ENCODE data around the gene TMEM205. TPM values are rescaled to one million over a fixed set of nuclear protein-coding genes. Genes with fewer than 3 reads are reported as not detected.
"Not testable (repeated sequence)": the region's sequence is repeated elsewhere in the genome, so short reads cannot be mapped to it uniquely, and the experiment has no call there.

Gene TMEM205
- total RNA-seq, 1 experiment from 2014 or later = 363 TPM

DNA sequence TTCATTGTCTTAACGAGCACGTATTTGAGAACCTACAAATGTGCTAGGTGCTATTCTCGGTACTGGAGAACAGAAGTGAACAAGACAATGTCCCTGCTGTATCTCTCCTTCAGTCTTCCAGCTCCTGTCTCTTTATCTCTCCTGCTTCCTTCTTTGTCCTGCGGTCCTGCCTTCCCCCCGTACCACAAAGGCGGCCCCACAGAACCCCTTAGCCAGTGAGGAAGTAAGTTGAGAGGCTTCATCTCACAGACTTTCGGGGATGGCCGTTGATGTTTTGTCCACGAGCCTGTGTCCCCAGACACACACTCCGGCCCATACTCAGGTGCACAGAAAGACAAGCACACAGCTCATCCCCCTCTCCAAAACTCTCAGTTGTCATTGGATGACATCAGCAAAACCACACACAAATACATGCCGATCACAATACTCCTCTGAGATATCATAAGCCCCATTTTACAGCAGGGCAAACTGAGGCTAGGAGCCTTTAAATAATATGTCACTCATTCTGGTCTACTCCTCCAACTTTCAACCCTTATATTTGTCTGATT, 27.9 kb upstream of the TMEM205 start:
- in situ Hi-C loops (cut with HindIII; ENCODE audit: low sequenced_read_pairs) = no loop called here
- DNase-seq (ENCODE audit: low spot score) = no peak

DNA sequence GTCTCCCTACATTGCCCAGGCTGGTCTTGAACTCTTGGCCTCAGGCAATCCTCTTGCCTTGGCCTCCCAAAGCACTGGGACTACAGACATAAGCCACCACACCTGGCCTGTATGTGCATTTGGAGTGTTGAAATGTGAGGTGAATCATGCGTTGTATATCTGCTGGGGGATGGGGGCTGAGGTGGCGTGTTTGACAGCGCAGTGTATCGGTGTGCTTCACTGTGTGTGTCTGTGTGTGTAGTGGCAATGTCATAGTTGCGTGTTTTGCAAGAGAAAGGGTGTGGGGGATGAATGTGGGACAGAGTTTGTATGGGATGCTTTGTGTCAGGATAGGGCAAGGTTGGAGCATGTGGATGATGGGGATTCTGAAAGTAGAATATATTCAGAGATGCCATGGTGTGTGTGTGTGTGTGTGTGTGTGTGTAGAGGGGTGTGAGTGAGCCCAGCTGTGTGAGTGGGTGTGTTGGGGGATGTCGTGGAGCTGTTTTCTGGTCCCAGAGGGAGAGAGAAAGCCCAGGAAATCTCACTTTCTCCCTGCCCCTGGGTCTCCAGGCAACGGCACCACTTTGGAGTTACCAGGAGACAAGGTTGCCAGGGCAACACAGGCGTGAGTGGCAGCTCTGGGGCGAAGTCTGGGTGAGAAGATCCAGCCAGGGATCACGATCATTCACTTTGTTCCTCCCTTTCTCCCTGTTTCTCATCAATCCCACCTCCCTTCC, 27.3 kb upstream of the TMEM205 start:
- in situ Hi-C loops (cut with HindIII; ENCODE audit: low sequenced_read_pairs) = no loop called here
- peak; percentile 81 for DNase-seq (ENCODE audit: low spot score)

DNA sequence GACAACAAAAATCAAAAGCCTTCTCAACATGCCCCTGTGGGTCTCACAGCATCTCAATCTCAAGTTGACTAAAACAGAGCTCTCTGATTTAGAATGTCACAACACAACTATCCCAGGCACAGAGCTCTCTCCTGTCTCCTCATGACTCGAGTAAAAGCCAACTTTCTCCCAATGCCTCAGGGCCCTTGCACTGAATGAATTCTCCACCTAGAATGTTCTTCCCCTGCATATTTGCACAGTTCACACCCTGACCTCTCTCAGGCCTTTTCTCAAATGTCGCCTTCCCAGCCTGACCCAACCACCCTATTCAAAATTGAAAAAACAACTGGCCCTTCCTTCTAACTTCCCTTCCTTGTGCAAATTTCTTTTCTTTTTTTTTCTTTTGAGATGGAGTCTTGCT, 24.7 kb upstream of the TMEM205 start:
- in situ Hi-C loops (cut with HindIII; ENCODE audit: low sequenced_read_pairs) = no loop called here
- DNase-seq (ENCODE audit: low spot score) = no peak

- DNase-seq (ENCODE audit: low spot score) = no peak
- in situ Hi-C loops (cut with HindIII; ENCODE audit: low sequenced_read_pairs) = no loop called here
Measured at GRCh38 chr19:11367528-11367927, 21.5 kb upstream of the TMEM205 start.

GRCh38 chr19:11365557-11366117, 19.6 kb upstream of the TMEM205 start:
- in situ Hi-C loops (cut with HindIII; ENCODE audit: low sequenced_read_pairs) = no loop called here
- DNase-seq (ENCODE audit: low spot score) = no peak

- in situ Hi-C loops (cut with HindIII; ENCODE audit: low sequenced_read_pairs) = no loop called here
- DNase-seq (ENCODE audit: low spot score) = no peak
Measured at GRCh38 chr19:11364935-11365334, 18.9 kb upstream of the TMEM205 start.

- in situ Hi-C loops (cut with HindIII; ENCODE audit: low sequenced_read_pairs) = no loop called here
- DNase-seq (ENCODE audit: low spot score) = no peak
Measured at GRCh38 chr19:11364296-11364904, 18.3 kb upstream of the TMEM205 start.

DNA sequence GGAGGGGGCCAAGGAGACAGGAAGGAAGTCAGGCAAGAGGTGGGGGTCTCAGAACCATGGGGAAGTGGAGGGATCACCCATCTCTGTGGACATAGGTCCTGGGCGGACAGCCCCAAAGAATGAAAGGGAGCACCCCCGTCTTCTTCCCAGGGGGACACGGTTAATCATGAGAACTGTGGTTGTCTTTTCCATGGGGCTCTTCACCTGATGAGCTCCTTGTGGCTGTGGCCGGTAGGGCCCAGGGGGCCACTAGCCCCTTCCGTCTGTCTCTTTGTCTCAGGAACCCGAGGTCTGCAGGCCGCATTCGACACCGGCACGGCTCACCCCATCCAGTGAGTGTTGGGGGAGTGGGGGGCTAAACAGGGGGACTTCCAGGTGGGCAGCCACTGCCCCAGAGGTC, 17.8 kb upstream of the TMEM205 start:
- in situ Hi-C loops (cut with HindIII; ENCODE audit: low sequenced_read_pairs) = no loop called here
- no peak for DNase-seq (ENCODE audit: low spot score)

- in situ Hi-C loops (cut with HindIII; ENCODE audit: low sequenced_read_pairs) = no loop called here
- DNase-seq (ENCODE audit: low spot score) = no peak
Measured at GRCh38 chr19:11361771-11362731, 16.0 kb upstream of the TMEM205 start.

DNA sequence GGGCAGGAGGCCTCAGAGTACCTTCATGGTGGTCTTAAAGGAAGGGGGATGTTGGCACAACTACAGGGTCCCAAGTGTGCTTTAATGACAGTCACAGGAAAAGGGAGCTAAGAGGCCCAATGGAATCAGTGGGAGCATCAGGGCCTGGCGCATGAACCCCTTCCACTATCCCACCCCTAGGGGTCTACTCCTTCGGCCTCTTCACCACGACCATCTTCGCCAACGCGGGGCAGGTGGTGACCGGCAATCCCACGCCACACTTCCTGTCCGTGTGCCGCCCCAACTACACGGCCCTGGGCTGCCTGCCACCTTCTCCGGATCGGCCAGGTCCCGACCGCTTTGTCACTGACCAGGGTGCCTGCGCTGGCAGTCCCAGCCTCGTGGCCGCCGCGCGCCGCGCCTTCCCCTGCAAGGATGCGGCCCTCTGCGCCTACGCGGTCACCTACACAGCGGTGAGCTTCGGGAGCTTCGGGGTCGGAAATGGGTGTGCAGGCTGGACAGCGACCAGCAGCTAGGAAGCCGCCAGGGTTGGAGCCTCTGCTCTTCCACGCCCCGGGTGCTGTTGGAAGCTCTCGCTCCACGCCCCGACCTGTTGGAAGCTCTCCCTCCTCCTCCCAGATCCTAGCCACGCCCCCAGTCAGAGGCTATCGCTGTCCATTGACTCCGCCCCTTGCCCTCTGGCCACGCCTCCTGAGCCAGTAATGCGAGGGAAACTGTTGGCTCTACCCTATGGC, 15.1 kb upstream of the TMEM205 start:
- DNase-seq (ENCODE audit: low spot score) = no peak

DNA sequence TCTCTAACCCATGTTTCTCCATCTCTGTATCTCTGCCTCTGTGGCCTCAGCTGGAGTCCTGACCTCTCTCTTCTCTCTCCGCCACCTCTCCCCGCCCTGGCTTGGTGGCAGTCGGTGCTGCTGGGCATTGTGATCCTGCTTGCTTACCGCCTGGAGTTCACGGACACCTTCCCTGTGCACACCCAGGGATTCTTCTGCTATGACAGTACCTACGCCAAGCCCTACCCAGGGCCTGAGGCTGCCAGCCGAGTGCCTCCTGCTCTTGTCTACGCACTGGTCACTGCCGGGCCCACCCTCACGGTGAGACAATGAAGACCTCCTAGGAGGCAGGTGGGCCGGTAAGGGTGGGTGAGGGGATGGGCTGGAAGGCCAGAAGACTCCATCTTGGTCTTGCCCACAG, 13.4 kb upstream of the TMEM205 start:
- DNase-seq (ENCODE audit: low spot score) = no peak
- in situ Hi-C loops (cut with HindIII; ENCODE audit: low sequenced_read_pairs) = no loop called here

More for the DNA sequence above, 15.1 kb upstream of the TMEM205 start:
- in situ Hi-C loops (cut with HindIII; ENCODE audit: low sequenced_read_pairs) = no loop called here

- DNase-seq (ENCODE audit: low spot score) = no peak
- in situ Hi-C loops (cut with HindIII; ENCODE audit: low sequenced_read_pairs) = no loop called here
Measured at GRCh38 chr19:11356676-11357550, 10.8 kb upstream of the TMEM205 start.

DNA sequence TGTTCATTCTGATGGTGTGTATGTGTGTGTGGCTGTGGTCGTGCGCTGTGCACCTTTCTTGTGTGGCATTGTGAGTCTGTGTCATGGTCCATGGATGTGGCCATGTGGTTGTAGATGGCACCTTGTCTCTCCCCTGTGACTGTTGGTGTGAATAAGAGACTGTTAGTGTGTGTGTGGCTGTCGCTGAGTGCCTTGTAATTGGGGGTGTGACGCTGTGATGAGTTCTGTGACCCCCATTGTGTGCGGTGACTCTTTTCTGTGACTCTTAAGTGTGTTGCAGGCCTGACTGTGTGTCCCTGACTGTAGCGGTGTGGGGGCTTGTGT, 10.0 kb upstream of the TMEM205 start:
- in situ Hi-C loops (cut with HindIII; ENCODE audit: low sequenced_read_pairs) = no loop called here
- no peak for DNase-seq (ENCODE audit: low spot score)

- DNase-seq (ENCODE audit: low spot score) = peak; percentile 95
- in situ Hi-C loops (cut with HindIII; ENCODE audit: low sequenced_read_pairs) = no loop called here
Measured at GRCh38 chr19:11355160-11356073, 9.3 kb upstream of the TMEM205 start, which contains the start of gene PLPPR2. PLPPR2 (plus strand) TSS chr19:11355432; CDS start chr19:11357674, 2,242 bp downstream.

DNA sequence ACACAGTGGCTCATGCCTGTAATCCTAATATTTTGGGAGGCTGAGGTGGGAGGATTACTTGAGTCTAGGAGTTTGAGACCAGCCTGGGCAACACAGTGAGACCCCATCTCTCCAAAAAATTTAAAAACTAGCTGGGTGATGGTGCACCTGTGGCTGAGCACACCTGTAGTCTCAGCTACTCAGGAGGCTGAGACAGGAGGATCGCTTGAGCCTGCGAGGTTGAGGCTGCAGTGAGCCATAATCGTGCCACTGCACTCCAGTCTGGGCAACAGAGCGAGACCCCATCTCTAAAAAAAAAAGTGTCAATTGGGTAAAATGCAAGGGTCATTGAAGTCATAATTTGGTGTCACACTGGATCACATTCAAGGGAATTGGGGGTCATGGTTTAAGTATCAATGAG, 8.0 kb upstream of the TMEM205 start:
- in situ Hi-C loops (cut with HindIII; ENCODE audit: low sequenced_read_pairs); DNase-seq (ENCODE audit: low spot score): not testable (repeated sequence)

GRCh38 chr19:11349171-11349570, 3.1 kb upstream of the TMEM205 start:
- DNase-seq (ENCODE audit: low spot score) = no peak
- in situ Hi-C loops (cut with HindIII; ENCODE audit: low sequenced_read_pairs) = no loop called here

DNA sequence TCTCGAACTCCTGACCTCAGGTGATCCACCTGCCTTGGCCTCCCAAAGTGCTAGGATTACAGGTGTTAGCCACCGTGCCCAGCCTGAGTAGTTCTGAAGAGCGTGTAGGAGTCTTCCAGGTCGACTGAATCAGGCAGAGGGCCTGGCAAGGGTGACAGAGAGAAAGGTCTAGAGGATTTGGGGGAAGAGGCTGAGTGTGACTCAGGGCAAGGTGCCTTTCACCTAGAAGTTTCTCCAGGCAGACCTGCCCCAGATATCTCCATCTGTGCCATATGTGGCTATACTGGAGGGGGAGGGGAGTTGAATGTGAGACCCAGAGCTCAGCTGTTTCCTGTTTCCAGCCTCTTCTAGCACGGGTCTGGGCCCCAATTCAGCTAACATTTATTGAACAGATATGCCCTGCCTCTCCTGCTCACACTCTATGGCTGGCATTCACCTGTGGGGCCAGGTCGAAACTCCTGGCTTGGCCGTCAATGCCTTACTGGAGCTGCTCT, 1.5 kb upstream of the TMEM205 start:
- in situ Hi-C loops (cut with HindIII; ENCODE audit: low sequenced_read_pairs) = no loop called here
- no peak for DNase-seq (ENCODE audit: low spot score)
